HG03064 (cell line): ENCODE results near the gene TAL1.

Source experiments
- ATAC-seq: cut with Tn5 transposase; IDR thresholded peaks from one replicate; pipeline ENCODE4 v1.9.1; 2021; ENCODE audit warnings: low read depth; ENCODE audit not compliant: unreplicated experiment

TAL1 gene

GRCh38 chr1:47178654-47179016 lies 53.4 kb downstream of the TAL1 start:
- no peak for ATAC-seq

DNA sequence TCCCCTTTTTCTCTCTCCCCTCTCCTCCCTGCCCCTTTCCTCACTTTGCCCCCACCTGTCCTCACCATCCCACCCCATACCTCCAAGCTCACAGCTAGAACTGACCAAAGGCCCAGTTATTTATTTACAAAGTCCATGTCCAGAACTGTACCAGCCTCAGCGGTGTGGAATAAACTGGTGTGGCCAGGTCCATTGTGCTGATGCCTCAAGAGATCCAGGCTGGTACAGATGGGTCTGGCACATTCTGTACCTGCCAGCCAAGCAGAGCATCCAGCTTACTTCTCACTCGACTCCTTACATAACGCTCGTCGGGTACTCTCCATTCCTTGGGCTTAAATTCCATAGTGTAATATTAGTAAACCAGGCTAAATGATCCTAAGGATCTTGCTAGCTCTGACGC lies 54.0 kb downstream of the TAL1 start:
- ATAC-seq = no peak

DNA sequence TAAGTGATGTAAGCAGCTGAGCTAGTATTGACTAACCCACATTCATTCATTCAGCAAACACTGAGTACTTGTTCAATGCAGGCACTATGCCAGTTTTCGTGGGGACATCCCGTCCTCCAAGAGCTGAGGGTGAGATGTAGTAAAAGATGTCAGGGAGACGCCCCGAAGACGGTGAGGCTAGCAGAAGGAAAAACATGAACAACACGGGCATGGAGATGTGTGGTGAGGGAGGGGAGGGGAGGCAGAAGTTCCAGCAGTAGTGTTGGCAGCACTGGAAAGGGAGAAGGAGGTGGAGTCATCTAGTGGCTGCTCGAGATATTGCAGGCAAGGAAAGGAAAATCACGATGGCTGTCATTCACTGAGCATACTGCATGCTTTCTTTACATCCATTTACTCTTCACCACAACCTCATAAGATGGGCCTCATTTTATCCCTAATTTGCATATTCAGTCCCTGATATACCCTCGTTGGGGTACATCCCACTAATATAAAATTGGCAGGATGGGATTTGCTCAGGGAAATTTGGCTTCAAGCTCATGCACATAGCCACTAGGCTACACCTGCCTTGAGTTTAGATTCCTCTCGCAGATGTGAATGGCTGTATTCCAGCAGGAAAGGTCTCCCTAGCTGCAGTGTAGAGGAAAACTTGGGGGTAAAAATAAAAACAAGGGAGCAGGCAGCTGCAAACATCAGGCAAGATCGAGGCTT lies 56.6 kb downstream of the TAL1 start:
- no peak for ATAC-seq

GRCh38 chr1:47174656-47175020 lies 57.4 kb downstream of the TAL1 start:
- no peak for ATAC-seq

DNA sequence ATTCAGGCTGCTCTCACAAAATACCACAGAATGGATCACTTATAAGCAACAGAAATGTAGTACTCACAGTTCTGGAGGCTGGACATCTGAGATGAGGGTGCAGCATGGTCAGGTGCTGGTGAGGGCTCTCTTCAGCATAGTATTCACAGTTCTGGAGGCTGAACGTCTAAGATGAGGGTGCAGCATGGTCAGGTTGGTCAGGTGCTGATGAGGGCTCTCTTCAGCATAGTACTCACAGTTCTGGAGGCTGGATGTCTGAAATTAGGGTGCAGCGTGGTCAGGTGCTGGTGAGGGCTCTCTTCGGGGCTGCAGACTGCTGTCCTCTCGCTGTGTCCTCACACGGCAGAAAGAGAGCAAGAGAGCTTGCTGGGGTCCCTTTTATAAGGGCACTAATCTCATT lies 59.2 kb downstream of the TAL1 start:
- no peak for ATAC-seq
